Activated T-helper 2 cell treated with anti-CD3 and anti-CD28 coated beads, Interferon-gamma antibody, Interleukin-2, Interleukin-4, amounts not matched to agents 10 μg/mL and 5 μg/mL and 100 μg/mL, durations not matched to agents 14 hours and 24 hours and 36 hours (primary cell): ENCODE data around the gene IVD. TPM values are rescaled to one million over a fixed set of nuclear protein-coding genes. Genes with fewer than 3 reads are reported as not detected.

Source experiments
- DNase-seq: peaks from one replicate; pipeline ENCODE4 v3.0.0; 2021; ENCODE audit warnings: low spot score
- H3K27ac Mint-ChIP-seq: one replicate; pipeline ENCODE4 v1.8.0; 2021; ENCODE audit warnings: mixed read lengths
- H3K27me3 Mint-ChIP-seq: one replicate; pipeline ENCODE4 v1.8.0; 2021; ENCODE audit warnings: low read depth, mixed read lengths
- H3K36me3 Mint-ChIP-seq: one replicate; pipeline ENCODE4 v1.8.0; 2021; ENCODE audit warnings: low read depth, mixed read lengths
- H3K4me1 Mint-ChIP-seq: one replicate; pipeline ENCODE4 v1.8.0; 2021; ENCODE audit warnings: low read depth, mixed read lengths
- H3K4me3 Mint-ChIP-seq: one replicate; pipeline ENCODE4 v1.8.0; 2021; ENCODE audit warnings: low read depth, mild to moderate bottlenecking, moderate library complexity, mixed read lengths
- H3K9me3 Mint-ChIP-seq: one replicate; pipeline ENCODE4 v1.8.0; 2021; ENCODE audit warnings: mixed read lengths
- intact Hi-C: fragments of 100-400 bp; cut with micrococcal nuclease; formaldehyde crosslinking; loops from one replicate; pipeline ENCODE4 v1.15.1; 2023
- total RNA-seq: library from RNA; stranded (reverse); gene quantifications from 2 replicates; pipeline ENCODE4 v1.2.3, GENCODE V29; 2022

IVD gene
- total RNA-seq, 1 donor from 2014 or later: 79.4 TPM

DNA sequence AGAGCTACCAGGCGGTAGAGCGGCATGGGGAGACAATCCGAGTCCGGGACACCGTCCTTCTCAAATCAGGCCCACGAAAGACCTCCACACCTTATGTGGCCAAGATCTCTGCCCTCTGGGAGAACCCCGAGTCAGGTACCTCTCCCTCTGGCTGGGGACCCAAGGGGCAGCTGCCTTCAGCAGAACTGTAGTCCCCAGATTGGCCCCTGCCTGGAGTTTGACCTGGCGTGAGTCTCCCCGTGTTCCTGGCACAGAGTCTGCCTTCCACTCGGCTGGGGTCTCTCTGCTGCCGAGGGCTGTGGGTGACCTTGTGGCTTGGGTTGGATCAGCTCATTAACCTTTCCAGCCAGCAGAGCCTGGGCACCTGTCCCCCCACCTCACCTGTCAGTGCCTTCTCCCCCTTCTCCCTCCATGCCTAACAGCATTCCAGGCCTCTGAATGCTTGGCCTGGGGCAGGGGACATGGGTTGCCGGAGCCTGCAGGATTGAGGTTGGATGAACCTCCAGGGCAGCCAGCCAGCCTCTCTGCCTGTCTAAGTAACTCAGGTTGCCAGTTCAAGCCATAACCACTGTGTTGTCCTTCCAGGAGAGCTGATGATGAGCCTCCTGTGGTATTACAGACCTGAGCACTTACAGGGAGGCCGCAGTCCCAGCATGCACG is 58.4 kb downstream of the IVD start:
- H3K36me3 Mint-ChIP-seq: peaks cover 34% of the 10 kb centered on the region
- peaks cover 6% of the 10 kb centered on the region for H3K4me1 Mint-ChIP-seq
- intact Hi-C loops: no loop called here
- no peak overlapping the region for H3K27ac Mint-ChIP-seq
- H3K4me3 Mint-ChIP-seq: no peak overlapping the region
- no peaks in the 10 kb centered on the region for H3K27me3 Mint-ChIP-seq
- no peak for DNase-seq
- H3K9me3 Mint-ChIP-seq: no peaks in the 10 kb centered on the region

DNA sequence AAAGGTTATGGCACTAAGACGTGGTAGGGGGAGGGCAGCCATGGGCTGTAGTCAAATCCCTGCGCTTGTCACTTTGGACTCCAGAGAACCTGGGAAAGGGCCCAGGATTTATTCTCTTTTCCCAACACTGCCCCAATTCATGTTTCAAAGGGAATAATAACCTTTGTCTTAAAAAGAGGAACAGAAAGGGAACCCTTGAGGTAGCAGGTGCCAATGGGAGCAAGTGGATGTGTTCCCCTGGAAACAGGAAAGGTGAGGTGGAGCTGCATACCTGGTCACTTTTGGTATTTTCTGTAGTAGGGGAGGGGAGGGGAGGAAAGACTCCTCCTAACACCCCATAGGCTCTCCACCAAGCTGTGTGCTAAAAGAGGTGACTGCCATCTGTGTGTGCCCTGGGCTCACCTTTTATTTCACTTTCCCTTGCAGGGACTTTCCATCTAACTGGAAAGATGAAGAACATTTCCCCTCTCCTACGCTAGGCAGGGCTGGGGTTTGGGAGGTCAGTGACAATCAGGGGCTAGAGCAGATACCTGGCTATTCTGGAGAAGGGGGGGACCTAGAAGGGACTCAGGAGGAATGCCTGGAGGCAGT is 59.1 kb downstream of the IVD start:
- no peak overlapping the region for H3K27ac Mint-ChIP-seq

DNA sequence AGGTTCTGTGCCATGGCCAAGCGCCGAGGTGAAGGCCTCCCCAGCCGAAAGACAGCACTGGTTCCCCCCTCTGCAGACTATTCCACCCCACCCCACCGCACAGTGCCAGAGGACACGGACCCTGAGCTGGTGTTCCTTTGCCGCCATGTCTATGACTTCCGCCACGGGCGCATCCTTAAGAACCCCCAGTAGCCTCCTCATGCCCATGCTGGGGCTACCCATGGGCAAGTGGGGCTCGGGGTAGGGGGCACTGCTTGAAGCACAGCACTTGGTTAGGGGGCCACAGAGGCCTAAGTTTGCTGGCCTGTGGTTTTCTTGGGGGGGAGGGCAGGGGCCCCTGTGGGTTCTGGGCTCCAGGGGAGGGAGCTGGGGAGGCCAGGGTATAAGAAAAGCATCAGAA is 60.3 kb downstream of the IVD start:
- Mint-ChIP-seq H3K4me1 (peaks cover 12% of the 10 kb centered on the region), H3K27me3 (no peaks in the 10 kb centered on the region), H3K27ac (no peak overlapping the region)

More for the DNA sequence above, 59.1 kb downstream of the IVD start:
- Mint-ChIP-seq H3K9me3 (no peaks in the 10 kb centered on the region), H3K4me1 (peaks cover 8% of the 10 kb centered on the region), H3K27me3 (no peaks in the 10 kb centered on the region), H3K4me3 (no peak overlapping the region), H3K36me3 (peaks cover 30% of the 10 kb centered on the region)
- intact Hi-C loops: no loop called here
- no peak for DNase-seq

DNA sequence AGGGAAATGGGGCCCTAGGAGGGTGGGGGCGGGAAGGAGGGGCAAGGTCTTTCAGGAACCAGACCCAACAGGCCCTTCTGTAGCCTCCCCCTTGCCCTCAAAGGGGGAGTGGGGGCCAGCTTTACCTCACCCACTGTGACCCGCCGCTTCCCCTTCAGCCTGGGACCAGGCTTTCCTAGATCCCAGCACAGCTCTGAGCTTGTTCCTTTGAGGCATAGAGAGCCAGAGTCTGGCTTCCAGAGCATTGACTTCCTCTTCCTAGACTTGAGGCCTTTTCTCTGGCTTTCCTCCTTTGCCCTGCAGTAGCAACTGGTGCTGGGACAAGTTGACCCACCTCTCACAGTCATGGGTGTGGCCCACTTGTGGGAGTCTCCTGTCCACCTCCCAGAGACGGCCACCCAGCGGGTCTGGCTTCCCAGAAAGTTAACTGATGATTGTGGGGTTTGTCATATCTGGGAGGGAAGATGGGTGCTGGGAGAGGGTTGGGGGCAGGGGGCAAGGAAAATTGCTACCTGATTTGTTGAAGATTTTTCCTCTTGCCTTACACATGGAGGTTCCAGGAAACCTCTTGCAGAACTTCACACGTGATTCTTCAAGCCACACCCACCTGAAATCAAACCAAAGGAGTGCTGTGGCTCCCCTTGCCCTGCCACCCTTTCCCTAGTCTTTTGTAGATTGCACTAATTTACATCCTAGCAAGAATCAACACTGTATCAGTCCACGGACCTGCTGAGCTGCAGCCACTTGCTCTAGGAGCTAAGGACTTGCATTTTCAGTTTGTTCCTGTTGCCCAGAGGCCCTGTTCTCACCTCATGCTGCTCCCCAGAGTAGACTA is 61.0 kb downstream of the IVD start:
- Mint-ChIP-seq H3K36me3 (peaks cover 28% of the 10 kb centered on the region), H3K4me1 (peaks cover 14% of the 10 kb centered on the region), H3K27me3 (no peaks in the 10 kb centered on the region), H3K4me3 (no peak overlapping the region), H3K27ac (no peak overlapping the region), H3K9me3 (no peaks in the 10 kb centered on the region)
- DNase-seq: no peak
- intact Hi-C loops: no loop called here

More for the DNA sequence above, 60.3 kb downstream of the IVD start:
- no peaks in the 10 kb centered on the region for H3K9me3 Mint-ChIP-seq
- no peak overlapping the region for H3K4me3 Mint-ChIP-seq
- DNase-seq: no peak
- H3K36me3 Mint-ChIP-seq: peaks cover 28% of the 10 kb centered on the region
- intact Hi-C loops: no loop called here

DNA sequence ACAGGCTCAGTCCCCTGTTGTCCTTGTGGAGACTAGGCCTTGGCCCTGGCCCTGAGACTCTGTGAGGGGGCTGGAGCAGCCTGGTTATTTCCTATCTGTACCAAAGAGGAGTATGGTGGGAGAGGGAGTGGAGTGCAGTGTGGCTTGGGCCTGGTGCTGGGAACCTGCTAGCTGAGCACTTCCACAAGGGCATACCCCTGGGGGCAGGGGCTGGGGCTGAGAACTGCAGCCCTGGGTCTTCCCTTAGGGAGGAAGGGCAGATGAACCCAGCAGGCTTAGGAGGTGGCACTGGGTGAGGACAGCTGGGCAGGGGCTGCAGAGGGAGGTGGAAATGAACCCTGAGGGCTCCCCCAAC is 61.6 kb downstream of the IVD start:
- no peak for DNase-seq
- H3K27ac Mint-ChIP-seq: no peak overlapping the region
- intact Hi-C loops: no loop called here
- H3K27me3 Mint-ChIP-seq: no peaks in the 10 kb centered on the region
- no peak overlapping the region for H3K4me3 Mint-ChIP-seq
- H3K4me1 Mint-ChIP-seq: peaks cover 19% of the 10 kb centered on the region
- peaks cover 28% of the 10 kb centered on the region for H3K36me3 Mint-ChIP-seq
- no peaks in the 10 kb centered on the region for H3K9me3 Mint-ChIP-seq

DNA sequence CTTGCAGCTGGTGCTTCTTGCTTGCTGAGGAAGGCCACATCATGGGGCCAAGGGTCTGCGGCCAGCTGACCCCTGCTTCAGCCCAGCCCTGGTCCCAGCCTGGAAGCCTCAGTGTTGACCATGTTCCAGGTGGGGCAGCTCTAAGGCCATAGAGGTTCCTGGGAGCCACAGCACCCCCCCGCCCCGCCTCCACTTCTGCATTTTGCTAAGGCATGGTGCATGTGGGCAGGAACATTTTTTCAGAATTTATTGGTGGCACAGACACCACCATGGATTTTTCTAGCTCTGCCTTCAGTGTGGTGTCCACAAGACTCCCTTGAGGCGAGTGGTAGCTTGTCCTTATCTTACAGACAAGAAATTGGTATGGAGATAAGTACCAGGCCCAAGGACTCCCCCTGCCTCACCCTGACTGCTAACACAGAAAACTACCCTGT is 63.3 kb downstream of the IVD start:
- H3K4me3 Mint-ChIP-seq: no peak overlapping the region
- H3K27me3 Mint-ChIP-seq: no peaks in the 10 kb centered on the region
- no peak overlapping the region for H3K27ac Mint-ChIP-seq
- no peaks in the 10 kb centered on the region for H3K9me3 Mint-ChIP-seq
- intact Hi-C loops: no loop called here
- H3K4me1 Mint-ChIP-seq: peaks cover 27% of the 10 kb centered on the region
- DNase-seq: no peak
- H3K36me3 Mint-ChIP-seq: peaks cover 21% of the 10 kb centered on the region

DNA sequence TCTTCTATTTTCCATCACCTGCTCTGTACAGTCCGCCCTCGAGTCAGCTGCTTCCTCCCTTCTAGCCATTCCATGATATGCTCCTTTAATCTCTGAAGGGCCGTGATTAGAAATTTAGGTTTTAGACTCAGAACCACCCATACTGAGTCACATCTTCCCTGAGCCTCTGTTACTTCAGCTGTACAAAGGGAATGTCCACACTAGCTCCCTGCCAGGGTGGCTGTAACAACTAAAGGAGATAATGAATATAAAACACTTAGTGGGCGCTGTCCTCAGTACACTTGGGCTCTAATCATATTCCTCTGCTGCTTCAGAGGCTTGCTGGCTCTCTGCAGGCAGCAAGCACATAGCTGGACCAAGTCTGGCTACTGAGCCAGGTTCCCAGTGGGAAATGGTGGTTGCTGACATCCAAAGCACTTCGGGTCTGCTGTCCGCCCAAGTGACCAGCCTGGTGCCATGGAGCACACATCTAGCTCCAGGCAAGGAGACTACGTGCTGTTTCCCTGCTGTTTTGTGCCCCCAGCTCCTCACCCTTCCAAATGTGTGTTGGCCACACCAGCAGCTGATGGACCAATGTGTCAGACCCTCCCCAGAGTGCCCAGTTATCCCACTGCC is 64.3 kb downstream of the IVD start:
- no peak for DNase-seq
- H3K4me3 Mint-ChIP-seq: peak overlapping the region; percentile 56
- intact Hi-C loops: loop anchor here (1.0 to 5.0 kb wide), 2 partner anchors 30 to 37 kb away; partner anchors contain the start of gene BAHD1
- H3K4me1 Mint-ChIP-seq: peaks cover 27% of the 10 kb centered on the region
- peak overlapping the region; percentile 60 for H3K27ac Mint-ChIP-seq
- H3K36me3 Mint-ChIP-seq: peaks cover 16% of the 10 kb centered on the region
- no peaks in the 10 kb centered on the region for H3K9me3 Mint-ChIP-seq
- no peaks in the 10 kb centered on the region for H3K27me3 Mint-ChIP-seq

DNA sequence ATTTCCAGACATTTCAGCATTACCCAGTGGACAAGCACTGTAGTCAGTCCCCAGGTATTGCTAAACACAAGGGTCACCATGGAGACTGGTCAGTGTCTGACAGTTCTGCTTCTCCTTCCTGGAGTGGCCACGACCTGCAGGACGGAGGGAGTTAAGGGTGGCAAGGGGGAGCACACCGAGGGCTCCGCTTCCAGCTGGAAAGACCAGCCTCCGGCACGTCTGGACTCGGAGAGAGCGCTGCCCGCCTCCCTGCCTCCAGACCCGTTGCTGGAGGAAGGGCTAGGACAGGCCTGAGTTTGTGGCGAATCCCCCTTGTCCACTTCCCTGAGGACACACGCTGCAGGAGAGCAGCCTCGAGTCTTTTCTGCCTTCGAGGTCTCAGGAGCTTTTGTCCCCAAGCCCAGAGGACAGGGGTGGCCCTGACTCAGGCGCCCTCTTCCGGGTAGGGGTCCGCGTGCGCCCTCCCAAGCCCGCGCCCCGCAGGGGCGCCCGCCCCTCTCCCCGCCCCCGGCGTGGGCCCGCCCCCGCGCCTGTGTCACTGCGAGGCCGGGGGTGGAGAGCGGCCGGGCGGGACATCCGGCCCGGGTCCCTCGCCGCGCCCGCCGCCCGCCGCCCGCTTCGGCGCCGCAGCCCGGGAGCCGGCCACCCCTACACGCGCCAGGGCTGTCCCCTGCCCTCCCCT is 65.0 kb downstream of the IVD start, which contains the start of gene CHST14:
Gene CHST14 (plus strand): TSS at position 562 of the 682 bp plus-strand sequence. CDS start 230 bp downstream, outside the sequence.
- intact Hi-C loops: loop anchor here (1.0 to 5.0 kb wide), 2 partner anchors 30 to 37 kb away; partner anchors contain the start of gene BAHD1
- peaks cover 10% of the 10 kb centered on the region for H3K36me3 Mint-ChIP-seq
- H3K4me1 Mint-ChIP-seq: peaks cover 27% of the 10 kb centered on the region
- H3K27ac Mint-ChIP-seq: peak within 1 kb of the TSS; percentile 68
- H3K9me3 Mint-ChIP-seq: no peaks in the 10 kb centered on the region
- peak; percentile 43 for DNase-seq
- peak within 1 kb of the TSS; percentile 86 for H3K4me3 Mint-ChIP-seq
- H3K27me3 Mint-ChIP-seq: no peaks in the 10 kb centered on the region

Other genes with a start within 250 kb of the IVD start
- gene BUB1B, start 244.7 kb upstream of the IVD start, total RNA-seq: 70.7 and 73.1 TPM in 2 replicates
- gene PAK6, start 166.7 kb upstream of the IVD start, total RNA-seq: 0.27 and 0.78 TPM in 2 replicates
- 0.41 and 0.48 TPM in 2 replicates for gene ANKRD63, start 122.7 kb upstream of the IVD start, total RNA-seq
- 96.3 and 98.9 TPM in 2 replicates for gene PLCB2, start 97.9 kb upstream of the IVD start, total RNA-seq
- 16.7 and 17.9 TPM in 2 replicates for gene INAFM2, start 82.1 kb upstream of the IVD start, total RNA-seq
- 0.34 and 0.41 TPM in 2 replicates for gene CCDC9B, start 64.9 kb upstream of the IVD start, total RNA-seq
- not detected in 2 replicates for gene PHGR1, start 54.8 kb upstream of the IVD start, total RNA-seq
- 0.05 and 0.39 TPM in 2 replicates for gene DISP2, start 47.6 kb upstream of the IVD start, total RNA-seq
- gene KNSTRN, start 23.1 kb upstream of the IVD start, total RNA-seq: 48.1 and 49.9 TPM in 2 replicates
- 26.5 and 26.7 TPM in 2 replicates for gene BAHD1, start 35.2 kb downstream of the IVD start, total RNA-seq
- 11.8 and 12.2 TPM in 2 replicates for gene CHST14, start 65.2 kb downstream of the IVD start, total RNA-seq
- 32.7 and 34.0 TPM in 2 replicates for gene CCDC32, start 159.2 kb downstream of the IVD start, total RNA-seq
- 18.6 and 18.8 TPM in 2 replicates for gene RPUSD2, start 163.5 kb downstream of the IVD start, total RNA-seq
- gene KNL1, start 188.5 kb downstream of the IVD start, total RNA-seq: 30.6 and 30.8 TPM in 2 replicates